ENCODE data around the gene CHEK2.

- TF ChIP-seq CTCF (IDR thresholded peaks at IDR 0.05) (no peak), POLR2A (IDR thresholded peaks at IDR 0.05) (no peak)
Measured at GRCh38 chr22:28674121-28674563, 67.5 kb downstream of the CHEK2 start.

Measured in body of pancreas (tissue), 4 donors.